Activated CD8-positive, alpha-beta memory T cell treated with anti-CD3 and anti-CD28 coated beads, Interleukin-2, amount 50 U/mL, for 1 hour (primary cell): ENCODE measurements around the gene RIMBP2.

Experiments used
- DNase-seq: peaks from one replicate; pipeline ENCODE4 v3.0.0-alpha.2; 2020; ENCODE audit errors: extremely low read depth

The RIMBP2 gene

GRCh38 chr12:130444986-130445385 is 271.1 kb downstream of the RIMBP2 start:
- no peak for DNase-seq

GRCh38 chr12:130444061-130444460 is 272.0 kb downstream of the RIMBP2 start:
- DNase-seq: no peak

GRCh38 chr12:130441771-130442760 is 274.0 kb downstream of the RIMBP2 start:
- no peak for DNase-seq

DNA sequence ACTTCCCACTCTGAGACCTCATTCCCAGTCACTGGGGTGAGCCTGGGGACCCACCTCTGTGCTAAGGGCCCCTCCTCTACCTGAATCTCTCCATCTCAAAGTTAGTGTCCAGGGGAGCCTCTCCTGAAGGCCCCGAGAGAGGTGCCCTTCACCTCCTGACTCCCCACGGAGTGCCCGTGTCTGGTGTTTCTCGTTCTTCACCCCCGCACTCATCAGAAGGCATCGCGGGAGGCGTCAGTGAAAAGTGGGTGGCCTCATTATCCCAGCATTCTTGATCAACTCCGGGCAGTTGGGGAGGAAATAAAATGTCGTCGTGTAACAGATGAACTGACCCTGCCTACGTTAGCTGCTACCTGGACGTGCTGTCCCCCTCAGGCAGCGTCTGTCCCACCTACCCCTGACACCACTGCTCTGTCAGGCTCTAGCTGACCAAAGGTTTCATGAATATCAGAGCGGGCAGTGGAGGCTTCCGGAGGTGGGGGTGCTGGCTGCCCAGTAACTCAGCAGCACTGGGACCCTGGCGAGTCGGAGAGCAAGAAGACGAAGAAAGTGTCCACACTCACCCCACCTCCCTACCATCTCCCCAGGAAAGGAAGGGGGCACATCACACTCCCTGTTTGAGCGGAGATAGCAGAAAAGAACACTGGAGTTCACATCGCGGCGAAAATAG is 275.6 kb downstream of the RIMBP2 start:
- no peak for DNase-seq

- no peak for DNase-seq
Observed at GRCh38 chr12:130439250-130439649, 276.8 kb downstream of the RIMBP2 start.

- DNase-seq: no peak
Observed at GRCh38 chr12:130438711-130439110, 277.4 kb downstream of the RIMBP2 start.

- DNase-seq: no peak
Observed at GRCh38 chr12:130438243-130438620, 277.9 kb downstream of the RIMBP2 start.

GRCh38 chr12:130437555-130438242 is 278.4 kb downstream of the RIMBP2 start:
- DNase-seq: no peak

DNA sequence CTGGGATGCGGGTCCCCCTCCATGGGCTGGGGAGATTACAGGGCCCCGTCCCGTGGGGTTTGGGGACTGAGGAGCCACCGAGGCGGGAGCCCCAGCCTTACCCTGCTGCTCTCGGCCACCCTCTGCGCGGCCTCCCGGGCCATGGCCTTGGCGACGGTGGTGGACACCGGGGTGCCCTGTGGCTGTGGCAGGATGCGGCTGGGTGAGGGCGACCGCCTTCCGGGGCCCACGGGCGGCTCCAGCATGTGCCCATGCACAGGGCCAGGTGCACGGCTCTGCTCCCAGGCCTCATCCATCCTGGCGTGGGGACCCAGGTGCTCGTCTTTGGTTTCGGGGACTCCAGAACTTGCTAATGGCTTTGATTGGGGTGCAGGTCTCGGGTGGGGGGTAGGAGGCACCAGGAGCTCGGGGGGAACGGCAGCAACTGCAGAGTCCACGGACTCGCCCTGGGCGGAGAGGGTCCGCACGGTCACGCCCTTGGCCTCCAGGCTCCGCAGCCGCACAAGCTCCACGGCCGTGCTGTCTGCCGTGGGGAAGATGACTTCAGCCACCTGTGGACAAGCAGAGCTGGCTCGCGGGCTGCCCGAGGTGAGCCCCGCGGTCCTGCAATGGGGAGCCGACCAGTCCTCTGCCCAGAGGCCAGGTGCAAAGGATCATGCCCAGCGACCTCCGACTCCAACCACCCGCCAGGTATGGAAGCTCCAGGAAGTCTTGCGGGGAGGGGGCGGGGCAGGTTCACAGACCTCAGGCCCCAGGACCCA is 279.2 kb downstream of the RIMBP2 start:
- DNase-seq: no peak

DNA sequence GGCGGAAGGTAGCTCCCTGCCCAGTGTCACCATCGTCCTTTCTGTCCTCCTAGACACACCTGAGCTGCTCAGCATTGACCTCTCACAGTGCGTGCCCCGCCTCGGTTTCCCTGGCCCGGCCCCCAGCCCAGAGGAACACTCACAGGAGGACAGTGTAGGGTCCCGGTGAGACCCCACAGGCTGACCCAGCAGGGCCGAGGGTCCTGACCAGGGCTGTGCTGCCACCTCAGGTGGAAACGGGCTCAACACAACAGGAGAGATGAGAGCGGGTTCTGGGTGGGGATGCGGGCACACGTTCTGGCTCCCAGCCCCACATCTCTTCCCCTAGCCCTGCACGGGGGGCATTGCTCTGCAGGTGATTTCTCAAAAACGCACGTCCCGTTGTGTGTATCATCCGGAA is 280.3 kb downstream of the RIMBP2 start:
- DNase-seq: no peak

DNA sequence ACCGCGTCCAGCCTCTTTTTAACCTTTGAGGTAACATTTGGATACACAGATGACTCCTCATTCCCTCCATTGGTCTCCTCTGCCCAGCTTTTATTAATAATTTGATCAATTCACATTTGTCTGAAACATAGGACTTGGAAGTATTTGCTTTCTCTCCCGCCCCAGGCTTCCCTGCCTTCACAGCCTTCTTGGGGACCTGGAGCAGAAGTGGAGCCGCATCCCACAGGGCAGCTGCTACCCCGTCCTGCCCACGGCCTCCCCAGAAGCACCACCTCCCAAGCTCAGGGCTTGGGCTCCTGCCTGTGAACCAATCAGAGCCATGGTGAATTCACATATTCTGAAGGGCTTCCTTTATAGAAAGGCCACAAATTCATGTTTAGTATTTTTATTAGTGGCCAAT is 280.8 kb downstream of the RIMBP2 start:
- no peak for DNase-seq

DNA sequence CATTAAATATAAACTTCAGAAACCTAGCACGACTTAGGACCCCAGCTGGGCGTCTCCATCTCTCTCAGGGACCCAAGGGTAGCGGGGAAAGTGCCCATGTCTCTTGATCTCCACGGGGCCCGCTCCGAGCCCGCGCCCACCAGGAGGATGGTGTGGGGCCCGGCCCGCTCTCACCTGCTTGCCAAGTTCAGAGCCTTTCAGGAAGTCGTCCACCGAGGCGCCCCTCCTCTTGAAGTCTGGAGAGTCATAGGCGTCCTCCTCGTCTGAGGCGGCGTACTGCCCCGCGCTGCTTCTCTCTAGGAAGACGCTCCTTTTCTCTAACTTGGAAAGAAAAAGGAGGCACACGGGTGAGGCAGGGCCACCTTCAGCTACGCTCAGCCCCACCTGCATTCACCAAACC is 281.5 kb downstream of the RIMBP2 start:
- DNase-seq: no peak

DNA sequence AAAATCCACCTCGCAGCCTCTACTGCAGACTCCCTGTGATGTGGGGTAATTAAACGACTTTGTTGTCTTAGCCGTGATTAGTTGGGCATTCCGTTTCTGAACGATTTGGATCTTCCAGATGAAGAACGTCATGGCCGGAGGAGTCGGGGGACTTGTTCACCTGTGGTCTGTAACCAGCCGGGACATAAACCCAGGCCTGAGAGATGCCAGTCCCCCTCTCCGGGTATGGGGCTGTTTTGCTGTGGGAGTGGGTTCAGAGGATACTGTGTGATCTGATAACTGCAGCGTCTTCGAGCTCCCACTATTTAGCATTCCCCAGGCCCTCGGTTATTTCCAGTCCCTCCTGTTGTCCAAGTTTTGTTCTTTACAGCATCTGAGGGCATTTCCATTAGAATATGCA is 282.3 kb downstream of the RIMBP2 start:
- no peak for DNase-seq

GRCh38 chr12:130433411-130433810 is 282.7 kb downstream of the RIMBP2 start:
- DNase-seq: no peak

DNA sequence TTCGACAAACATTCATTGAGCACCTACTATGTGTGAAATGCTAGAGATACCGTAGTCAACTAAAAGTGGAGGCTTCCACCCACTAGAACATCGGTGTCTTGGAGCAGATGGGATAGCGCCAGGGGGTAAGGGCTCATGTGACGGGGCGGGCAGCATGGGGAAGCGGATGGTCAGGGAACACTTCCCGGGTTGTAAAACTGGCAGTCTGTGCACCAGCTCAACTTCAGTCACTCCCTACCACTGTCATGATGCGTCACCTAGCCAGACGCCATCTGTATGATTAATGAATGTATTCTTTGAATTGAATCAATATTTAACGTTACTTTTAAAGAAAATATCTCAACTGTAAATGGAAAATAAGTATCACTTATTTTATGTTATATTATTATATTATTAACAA is 284.9 kb downstream of the RIMBP2 start:
- DNase-seq: no peak

DNA sequence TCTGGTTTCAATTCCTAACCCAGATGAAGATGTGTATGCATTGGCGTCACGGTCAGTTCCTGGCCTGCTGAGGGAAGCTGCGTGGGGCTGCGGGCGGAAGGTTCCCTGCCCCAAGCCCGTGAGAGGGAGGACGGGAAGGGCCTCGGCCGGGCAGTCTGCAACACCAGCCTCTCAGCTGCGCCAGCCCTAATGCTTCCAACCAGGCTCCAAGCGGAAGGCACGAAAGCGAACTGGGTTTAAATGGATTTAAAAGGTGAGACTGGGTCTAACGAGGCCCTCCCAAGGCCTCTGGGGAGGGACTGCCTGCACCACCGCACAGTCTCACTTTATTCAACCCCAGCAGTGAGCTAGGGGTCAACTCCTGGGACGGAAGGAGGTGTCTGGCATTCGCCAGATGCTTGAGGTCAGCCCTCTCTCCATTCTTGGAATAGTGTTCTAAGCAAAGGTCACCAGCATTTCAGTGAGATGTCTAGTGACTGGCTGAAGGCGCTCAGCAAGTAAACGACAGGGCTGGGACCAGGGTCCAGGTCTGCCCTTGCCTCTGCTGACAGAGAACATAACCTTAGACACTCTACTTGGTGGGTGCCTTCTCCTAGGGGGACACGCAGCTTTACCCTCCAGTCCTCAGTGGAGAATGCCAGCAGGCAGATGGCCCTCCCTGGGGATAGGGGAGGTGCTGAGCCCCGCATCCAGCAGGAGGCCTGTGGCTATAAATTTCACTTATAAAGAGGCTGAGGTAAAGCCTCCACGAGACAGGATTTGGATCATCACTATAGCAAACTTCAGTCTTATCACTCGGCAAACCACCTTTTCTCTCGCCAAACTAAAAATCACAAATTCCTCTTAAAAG is 286.2 kb downstream of the RIMBP2 start:
- DNase-seq: no peak

- DNase-seq: no peak
Observed at GRCh38 chr12:130428116-130428515, 288.0 kb downstream of the RIMBP2 start.

- DNase-seq: no peak
Observed at GRCh38 chr12:130427381-130427887, 288.7 kb downstream of the RIMBP2 start.

GRCh38 chr12:130425698-130426245 is 290.3 kb downstream of the RIMBP2 start:
- DNase-seq: no peak
